Activated T-helper 1 cell treated with anti-CD3 and anti-CD28 coated beads, Interleukin-2, amount 50 U/mL, for 16 hours (primary cell): Measurements from ENCODE around the gene TIMM13.

ENCODE experiments used
- DNase-seq, 2 donors: peaks; one replicate each; pipeline ENCODE4 v3.0.0-alpha.2; 2020; ENCODE audit warnings: low read depth in 1 of 2, low spot score in 1 of 2

The TIMM13 gene

GRCh38 chr19:2455851-2456570, 28.6 kb upstream of the TIMM13 start:
- peak in 1 of 2 donors; percentile 26 for DNase-seq

- DNase-seq: no peak
Measured at GRCh38 chr19:2454962-2455850, 27.8 kb upstream of the TIMM13 start.

- no peak for DNase-seq
Measured at GRCh38 chr19:2454199-2454961, 27.0 kb upstream of the TIMM13 start.

- no peak for DNase-seq
Measured at GRCh38 chr19:2453431-2454025, 26.1 kb upstream of the TIMM13 start.

- DNase-seq: no peak
Measured at GRCh38 chr19:2451741-2452140, 24.4 kb upstream of the TIMM13 start.

- DNase-seq: no peak
Measured at GRCh38 chr19:2451138-2451537, 23.8 kb upstream of the TIMM13 start.

- no peak for DNase-seq
Measured at GRCh38 chr19:2449019-2449418, 21.6 kb upstream of the TIMM13 start.

- no peak for DNase-seq
Measured at GRCh38 chr19:2446381-2446780, 19.0 kb upstream of the TIMM13 start.

- DNase-seq: no peak
Measured at GRCh38 chr19:2444251-2445002, 17.0 kb upstream of the TIMM13 start.

GRCh38 chr19:2443785-2444182, 16.4 kb upstream of the TIMM13 start:
- DNase-seq: no peak

- no peak for DNase-seq
Measured at GRCh38 chr19:2443116-2443784, 15.9 kb upstream of the TIMM13 start.

GRCh38 chr19:2441096-2441752, 13.8 kb upstream of the TIMM13 start:
- DNase-seq: no peak

- DNase-seq: no peak
Measured at GRCh38 chr19:2440515-2440914, 13.1 kb upstream of the TIMM13 start.

GRCh38 chr19:2438178-2438577, 10.8 kb upstream of the TIMM13 start:
- DNase-seq: no peak

- DNase-seq: no peak
Measured at GRCh38 chr19:2436926-2437325, 9.5 kb upstream of the TIMM13 start.

GRCh38 chr19:2436384-2436783, 9.0 kb upstream of the TIMM13 start:
- no peak for DNase-seq

GRCh38 chr19:2434721-2435265, 7.4 kb upstream of the TIMM13 start:
- no peak for DNase-seq

- no peak for DNase-seq
Measured at GRCh38 chr19:2434267-2434666, 6.9 kb upstream of the TIMM13 start.

GRCh38 chr19:2433854-2434253, 6.5 kb upstream of the TIMM13 start:
- DNase-seq: no peak
